Ishikawa (cell line): ENCODE data around the gene ALOX5.

Experiments used
- CEBPB ChIP-seq: IDR thresholded peaks from 2 replicates; pipeline ENCODE4 v1.6.1; 2012
- CREB1 ChIP-seq: IDR thresholded peaks from 2 replicates; pipeline ENCODE4 v1.6.1; 2012; ENCODE audit warnings: low read depth
- EGR1 ChIP-seq: IDR thresholded peaks from 2 replicates; pipeline ENCODE4 v1.6.1; 2012
- EP300 ChIP-seq: IDR thresholded peaks from 2 replicates; pipeline ENCODE4 v1.6.1; 2012; ENCODE audit warnings: borderline replicate concordance
- FOXM1 ChIP-seq: IDR thresholded peaks from 2 replicates; pipeline ENCODE4 v1.6.1; 2012; ENCODE audit warnings: low read depth, borderline replicate concordance
- NFIC ChIP-seq: IDR thresholded peaks from 2 replicates; pipeline ENCODE4 v1.6.1; 2012
- RAD21 ChIP-seq: IDR thresholded peaks from 2 replicates; pipeline ENCODE4 v1.6.1; 2012; ENCODE audit warnings: low read depth
- TAF1 ChIP-seq: IDR thresholded peaks from 2 replicates; pipeline ENCODE4 v1.6.1; 2012; ENCODE audit warnings: low read depth, mild to moderate bottlenecking
- TCF12 ChIP-seq: IDR thresholded peaks from 2 replicates; pipeline ENCODE4 v1.6.1; 2012; ENCODE audit warnings: low read depth
- TEAD4 ChIP-seq: IDR thresholded peaks from 2 replicates; pipeline ENCODE4 v1.6.1; 2012
- YY1 ChIP-seq: IDR thresholded peaks from 2 replicates; pipeline ENCODE4 v1.6.1; 2012; ENCODE audit warnings: low read depth
- ZBTB7A ChIP-seq: IDR thresholded peaks from 2 replicates; pipeline ENCODE4 v1.6.1; 2012; ENCODE audit warnings: low read depth
- TF ChIP-seq, protein P1 (sequence below): IDR thresholded peaks from 2 replicates; pipeline ENCODE4 v1.6.1; 2012
- TF ChIP-seq, protein P2 (sequence below): IDR thresholded peaks from 2 replicates; pipeline ENCODE4 v1.6.1; 2012; ENCODE audit warnings: low read depth, mild to moderate bottlenecking
- TF ChIP-seq, protein P3 (sequence below): IDR thresholded peaks from 2 replicates; pipeline ENCODE4 v1.6.1; 2012

Gene ALOX5

GRCh38 chr10:45403151-45403550 is 29.1 kb downstream of the ALOX5 start:
- TF ChIP-seq TAF1, result no peak
- TF ChIP-seq, protein P1, sequence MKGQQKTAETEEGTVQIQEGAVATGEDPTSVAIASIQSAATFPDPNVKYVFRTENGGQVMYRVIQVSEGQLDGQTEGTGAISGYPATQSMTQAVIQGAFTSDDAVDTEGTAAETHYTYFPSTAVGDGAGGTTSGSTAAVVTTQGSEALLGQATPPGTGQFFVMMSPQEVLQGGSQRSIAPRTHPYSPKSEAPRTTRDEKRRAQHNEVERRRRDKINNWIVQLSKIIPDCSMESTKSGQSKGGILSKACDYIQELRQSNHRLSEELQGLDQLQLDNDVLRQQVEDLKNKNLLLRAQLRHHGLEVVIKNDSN, result no peak
- TF ChIP-seq EP300, result no peak
- TF ChIP-seq TEAD4, result no peak
- TF ChIP-seq CREB1, result no peak
- TF ChIP-seq EGR1, result no peak
- TF ChIP-seq, protein P2, sequence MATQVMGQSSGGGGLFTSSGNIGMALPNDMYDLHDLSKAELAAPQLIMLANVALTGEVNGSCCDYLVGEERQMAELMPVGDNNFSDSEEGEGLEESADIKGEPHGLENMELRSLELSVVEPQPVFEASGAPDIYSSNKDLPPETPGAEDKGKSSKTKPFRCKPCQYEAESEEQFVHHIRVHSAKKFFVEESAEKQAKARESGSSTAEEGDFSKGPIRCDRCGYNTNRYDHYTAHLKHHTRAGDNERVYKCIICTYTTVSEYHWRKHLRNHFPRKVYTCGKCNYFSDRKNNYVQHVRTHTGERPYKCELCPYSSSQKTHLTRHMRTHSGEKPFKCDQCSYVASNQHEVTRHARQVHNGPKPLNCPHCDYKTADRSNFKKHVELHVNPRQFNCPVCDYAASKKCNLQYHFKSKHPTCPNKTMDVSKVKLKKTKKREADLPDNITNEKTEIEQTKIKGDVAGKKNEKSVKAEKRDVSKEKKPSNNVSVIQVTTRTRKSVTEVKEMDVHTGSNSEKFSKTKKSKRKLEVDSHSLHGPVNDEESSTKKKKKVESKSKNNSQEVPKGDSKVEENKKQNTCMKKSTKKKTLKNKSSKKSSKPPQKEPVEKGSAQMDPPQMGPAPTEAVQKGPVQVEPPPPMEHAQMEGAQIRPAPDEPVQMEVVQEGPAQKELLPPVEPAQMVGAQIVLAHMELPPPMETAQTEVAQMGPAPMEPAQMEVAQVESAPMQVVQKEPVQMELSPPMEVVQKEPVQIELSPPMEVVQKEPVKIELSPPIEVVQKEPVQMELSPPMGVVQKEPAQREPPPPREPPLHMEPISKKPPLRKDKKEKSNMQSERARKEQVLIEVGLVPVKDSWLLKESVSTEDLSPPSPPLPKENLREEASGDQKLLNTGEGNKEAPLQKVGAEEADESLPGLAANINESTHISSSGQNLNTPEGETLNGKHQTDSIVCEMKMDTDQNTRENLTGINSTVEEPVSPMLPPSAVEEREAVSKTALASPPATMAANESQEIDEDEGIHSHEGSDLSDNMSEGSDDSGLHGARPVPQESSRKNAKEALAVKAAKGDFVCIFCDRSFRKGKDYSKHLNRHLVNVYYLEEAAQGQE, result no peak
- no peak for TF ChIP-seq FOXM1
- no peak for TF ChIP-seq RAD21
- TF ChIP-seq NFIC, result no peak
- TF ChIP-seq ZBTB7A, result no peak
- no peak for TF ChIP-seq TCF12
- TF ChIP-seq CEBPB, result no peak
- TF ChIP-seq YY1, result no peak
- TF ChIP-seq, protein P3, sequence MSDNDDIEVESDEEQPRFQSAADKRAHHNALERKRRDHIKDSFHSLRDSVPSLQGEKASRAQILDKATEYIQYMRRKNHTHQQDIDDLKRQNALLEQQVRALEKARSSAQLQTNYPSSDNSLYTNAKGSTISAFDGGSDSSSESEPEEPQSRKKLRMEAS, result no peak

- TF ChIP-seq ZBTB7A (no peak), YY1 (no peak), EP300 (no peak), CEBPB (no peak), RAD21 (no peak), TCF12 (no peak), CREB1 (no peak), TEAD4 (no peak), EGR1 (no peak)
- TF ChIP-seq, protein P2, result no peak
- TF ChIP-seq, protein P3, result no peak
Measured at GRCh38 chr10:45404087-45404769, 30.2 kb downstream of the ALOX5 start.

GRCh38 chr10:45404770-45405120 is 30.7 kb downstream of the ALOX5 start:
- TF ChIP-seq, protein P3, result no peak
- TF ChIP-seq, protein P1, result no peak
- TF ChIP-seq FOXM1 (no peak), YY1 (no peak), RAD21 (no peak), CEBPB (no peak), NFIC (no peak), ZBTB7A (no peak), EGR1 (no peak)

DNA sequence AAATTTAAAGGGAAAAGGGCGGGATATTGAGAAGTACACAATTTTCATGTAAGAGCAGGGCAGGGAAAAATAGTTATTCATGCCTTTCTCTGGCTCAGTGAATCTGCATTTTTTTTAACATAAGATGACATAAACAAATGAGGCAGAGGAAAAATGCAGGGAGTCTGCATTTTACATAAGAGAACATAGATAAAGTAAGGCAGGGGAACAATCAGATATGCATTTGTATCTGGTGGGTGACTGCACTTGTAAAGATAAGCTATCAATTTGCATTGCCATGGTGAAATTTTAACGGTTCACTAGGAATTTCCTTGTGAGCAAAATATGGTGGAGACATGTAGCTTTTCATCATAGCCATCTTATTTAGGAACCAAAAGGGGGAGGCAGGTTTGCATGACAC is 33.5 kb downstream of the ALOX5 start:
- TF ChIP-seq YY1 (no peak), CREB1 (no peak), ZBTB7A (no peak), RAD21 (no peak), NFIC (no peak), TCF12 (no peak), EP300 (no peak), TEAD4 (no peak), TAF1 (no peak), FOXM1 (no peak), EGR1 (no peak), CEBPB (no peak)
- TF ChIP-seq, protein P3, result no peak
- TF ChIP-seq, protein P2, result no peak
- TF ChIP-seq, protein P1, result no peak
